NT2/D1 (cell line): ENCODE measurements around the gene PLCB4.

Source experiments
- SUZ12 ChIP-seq: IDR thresholded peaks from 2 replicates; pipeline ENCODE4 v1.6.1; 2011; ENCODE audit not compliant: insufficient read length, insufficient read depth; ENCODE audit errors: extremely low read depth
- YY1 ChIP-seq: IDR thresholded peaks from 2 replicates; pipeline ENCODE4 v1.6.1; 2011; ENCODE audit not compliant: insufficient read length, insufficient read depth

GRCh38 chr20:9516234-9516871 lies 447.5 kb downstream of the PLCB4 start:
- TF ChIP-seq YY1 = no peak
- no peak for TF ChIP-seq SUZ12
